SU-DHL-6 (cell line): ENCODE results near the gene B4GALT6.

Experiments used
- H2AFZ ChIP-seq: fragments of 200-600 bp; sonication (generic); 2 replicates; pipeline ENCODE4 v1.6.1; 2014; ENCODE audit warnings: low read depth, mild to moderate bottlenecking, moderate library complexity, mixed read lengths, antibody characterized with exemption, low read length; ENCODE audit not compliant: severe bottlenecking
- H3F3A ChIP-seq: fragments of 200-600 bp; shearing (Covaris generic); 2 replicates; pipeline ENCODE4 v1.6.0; 2016; ENCODE audit warnings: antibody characterized with exemption, mild to moderate bottlenecking; ENCODE audit not compliant: insufficient read depth
- H3K27ac ChIP-seq: fragments of 200-600 bp; sonication (generic); 2 replicates; pipeline ENCODE4 v1.5.1; 2016; ENCODE audit warnings: low read depth, mild to moderate bottlenecking, low read length, moderate library complexity, mixed read lengths
- H3K27me3 ChIP-seq: fragments of 200-600 bp; sonication (generic), shearing (Covaris generic); 2 replicates; pipeline ENCODE4 v1.6.0; 2014; ENCODE audit warnings: mild to moderate bottlenecking, low read length
- H3K36me3 ChIP-seq: fragments of 200-600 bp; sonication (generic); 2 replicates; pipeline ENCODE4 v1.6.1; 2014; ENCODE audit warnings: mild to moderate bottlenecking, low read length, mixed read lengths
- H3K4me2 ChIP-seq: fragments of 300-600, 200-600 bp; shearing (Covaris generic), sonication (generic); 2 replicates; pipeline ENCODE4 v1.6.0; 2014; ENCODE audit warnings: low read length, low read depth, mild to moderate bottlenecking; ENCODE audit not compliant: poor library complexity, severe bottlenecking
- H3K4me3 ChIP-seq: fragments of 200-600 bp; sonication (generic); 2 replicates; pipeline ENCODE4 v1.5.1; 2014; ENCODE audit warnings: antibody characterized with exemption, low read length, mild to moderate bottlenecking, mixed read lengths; ENCODE audit not compliant: insufficient read depth, poor library complexity, severe bottlenecking
- H3K79me2 ChIP-seq: fragments of 200-600 bp; sonication (generic); 2 replicates; pipeline ENCODE4 v1.6.1; 2014; ENCODE audit warnings: mild to moderate bottlenecking, low read length, moderate library complexity; ENCODE audit not compliant: insufficient read depth
- H3K9ac ChIP-seq: fragments of 200-600 bp; sonication (generic); 2 replicates; pipeline ENCODE4 v1.7.0; 2014; ENCODE audit warnings: mild to moderate bottlenecking, low read length
- H3K9me2 ChIP-seq: fragments of 200-600 bp; sonication (generic); replicated peaks from 2 replicates; pipeline ENCODE4 v1.6.1; 2014; ENCODE audit warnings: low read length; ENCODE audit not compliant: insufficient read depth
- H3K9me3 ChIP-seq: fragments of 200-600 bp; sonication (generic); 2 replicates; pipeline ENCODE4 v1.6.1; 2014; ENCODE audit warnings: low read length, mixed read lengths; ENCODE audit not compliant: insufficient read depth
- H4K20me1 ChIP-seq: fragments of 200-600 bp; sonication (generic); 2 replicates; pipeline ENCODE4 v1.6.1; 2014; ENCODE audit warnings: low read depth, mild to moderate bottlenecking, antibody characterized with exemption, low read length, moderate library complexity, mixed read lengths
- EZH2phosphoT487 ChIP-seq: fragments of 200-600 bp; sonication (generic), shearing (Covaris generic); conservative IDR thresholded peaks from 2 replicates; pipeline ENCODE4 v1.6.1; 2018; ENCODE audit warnings: mild to moderate bottlenecking, antibody characterized with exemption, low read length, moderate library complexity, mixed read lengths
- TF ChIP-seq, protein P1 (sequence below): fragments of 200-600 bp; sonication (generic); IDR thresholded peaks from one replicate; pipeline ENCODE4 v1.5.1; 2017; ENCODE audit warnings: antibody characterized with exemption, mild to moderate bottlenecking, low read length, moderate library complexity; ENCODE audit not compliant: insufficient read depth, poor library complexity, severe bottlenecking

Gene B4GALT6

DNA sequence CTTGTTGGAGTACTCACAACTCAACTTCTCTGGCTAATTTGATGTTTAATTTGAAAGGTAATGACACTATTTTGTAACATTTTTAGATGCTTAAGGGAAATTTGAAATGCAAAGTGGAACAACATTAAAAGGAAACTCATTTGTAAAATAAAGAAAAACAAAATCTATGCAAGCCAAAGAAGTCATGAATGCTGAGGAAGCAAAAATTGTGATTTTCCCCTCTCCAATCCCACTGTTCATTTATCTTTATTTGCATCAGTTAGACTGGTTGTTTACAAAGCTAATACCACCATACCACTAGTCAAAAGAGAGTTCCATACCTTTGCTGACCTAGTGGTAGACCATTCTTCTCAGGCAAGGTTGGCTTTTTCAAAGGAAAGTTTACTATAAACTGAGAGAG, 2.2 kb upstream of the B4GALT6 start:
- Histone ChIP-seq H3K4me3 (no peak overlapping the region), H3K79me2 (no peaks in the 10 kb centered on the region), H3K9ac (no peak overlapping the region), H3K4me2 (no peak overlapping the region), H3K27ac (no peak overlapping the region), H3F3A (peaks cover 20% of the 10 kb centered on the region), H3K27me3 (no peaks in the 10 kb centered on the region), H3K9me3 (no peaks in the 10 kb centered on the region), H3K9me2 (no peaks in the 10 kb centered on the region), H3K36me3 (no peaks in the 10 kb centered on the region), H4K20me1 (peaks cover under 1% of the 10 kb centered on the region; the same call in 1 of the 2 replicates), H2AFZ (no peak overlapping the region)
- no peak for TF ChIP-seq EZH2phosphoT487
- TF ChIP-seq, protein P1, sequence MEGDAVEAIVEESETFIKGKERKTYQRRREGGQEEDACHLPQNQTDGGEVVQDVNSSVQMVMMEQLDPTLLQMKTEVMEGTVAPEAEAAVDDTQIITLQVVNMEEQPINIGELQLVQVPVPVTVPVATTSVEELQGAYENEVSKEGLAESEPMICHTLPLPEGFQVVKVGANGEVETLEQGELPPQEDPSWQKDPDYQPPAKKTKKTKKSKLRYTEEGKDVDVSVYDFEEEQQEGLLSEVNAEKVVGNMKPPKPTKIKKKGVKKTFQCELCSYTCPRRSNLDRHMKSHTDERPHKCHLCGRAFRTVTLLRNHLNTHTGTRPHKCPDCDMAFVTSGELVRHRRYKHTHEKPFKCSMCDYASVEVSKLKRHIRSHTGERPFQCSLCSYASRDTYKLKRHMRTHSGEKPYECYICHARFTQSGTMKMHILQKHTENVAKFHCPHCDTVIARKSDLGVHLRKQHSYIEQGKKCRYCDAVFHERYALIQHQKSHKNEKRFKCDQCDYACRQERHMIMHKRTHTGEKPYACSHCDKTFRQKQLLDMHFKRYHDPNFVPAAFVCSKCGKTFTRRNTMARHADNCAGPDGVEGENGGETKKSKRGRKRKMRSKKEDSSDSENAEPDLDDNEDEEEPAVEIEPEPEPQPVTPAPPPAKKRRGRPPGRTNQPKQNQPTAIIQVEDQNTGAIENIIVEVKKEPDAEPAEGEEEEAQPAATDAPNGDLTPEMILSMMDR, result no peak

- Histone ChIP-seq H3K9me3 (no peaks in the 10 kb centered on the region), H3K27me3 (no peaks in the 10 kb centered on the region), H2AFZ (peak overlapping the region; percentile 89), H3K4me2 (peak overlapping the region; percentile 73), H3K27ac (no peak overlapping the region), H3K9ac (peak overlapping the region; percentile 60), H3K36me3 (no peaks in the 10 kb centered on the region), H3K4me3 (peak overlapping the region; percentile 59), H3K9me2 (no peaks in the 10 kb centered on the region), H3F3A (peaks cover 20% of the 10 kb centered on the region), H4K20me1 (peaks cover 3% of the 10 kb centered on the region; the same call in 1 of the 2 replicates), H3K79me2 (no peaks in the 10 kb centered on the region)
- TF ChIP-seq, protein P1, result peak; percentile 36
- no peak for TF ChIP-seq EZH2phosphoT487
These were observed 1.0 kb upstream of the B4GALT6 start for GRCh38 chr18:31685097-31686082.

- peaks cover 20% of the 10 kb centered on the region for H3F3A ChIP-seq
- peak overlapping the region; percentile 82 for H2AFZ ChIP-seq
- H3K9ac ChIP-seq, result peak overlapping the region; percentile 49; the same call in 1 of the 2 replicates
- TF ChIP-seq, protein P1, result no peak
- no peak for TF ChIP-seq EZH2phosphoT487
- H3K79me2 ChIP-seq, result no peaks in the 10 kb centered on the region
- H3K27ac ChIP-seq, result no peak overlapping the region
- peak overlapping the region; percentile 73 for H3K4me2 ChIP-seq
- H3K36me3 ChIP-seq, result no peaks in the 10 kb centered on the region
- H3K27me3 ChIP-seq, result no peaks in the 10 kb centered on the region
- H4K20me1 ChIP-seq, result peaks cover 3% of the 10 kb centered on the region; the same call in 1 of the 2 replicates
- peak overlapping the region; percentile 54 for H3K4me3 ChIP-seq
- no peaks in the 10 kb centered on the region for H3K9me2 ChIP-seq
- H3K9me3 ChIP-seq, result no peaks in the 10 kb centered on the region
These were observed 458 bp downstream of the B4GALT6 start for GRCh38 chr18:31683968-31684278.
